WI38 (cell line): ENCODE results near the gene CYTH4.

ENCODE experiments used
- H3K4me3 ChIP-seq: 2 replicates; pipeline ENCODE4 v1.5.1; 2011; ENCODE audit warnings: low read depth, mild to moderate bottlenecking, control low read depth, low read length
- CTCF ChIP-seq: IDR thresholded peaks from 2 replicates; pipeline ENCODE4 v1.5.1; 2012; ENCODE audit warnings: low read depth, mild to moderate bottlenecking, control low read depth, low read length

CYTH4 gene

GRCh38 chr22:37259540-37260029 is 22.7 kb upstream of the CYTH4 start:
- TF ChIP-seq CTCF = peak; percentile 80
- H3K4me3 ChIP-seq = no peak overlapping the region

- TF ChIP-seq CTCF = no peak
- H3K4me3 ChIP-seq = no peak overlapping the region
Observed at GRCh38 chr22:37260155-37260795, 22.0 kb upstream of the CYTH4 start.

GRCh38 chr22:37260901-37261336 is 21.4 kb upstream of the CYTH4 start:
- peak; percentile 89 for TF ChIP-seq CTCF
- H3K4me3 ChIP-seq = no peak overlapping the region

- H3K4me3 ChIP-seq = no peak overlapping the region
- no peak for TF ChIP-seq CTCF
Observed at GRCh38 chr22:37262346-37262745, 20.0 kb upstream of the CYTH4 start.

- H3K4me3 ChIP-seq = no peak overlapping the region
- TF ChIP-seq CTCF = no peak
Observed at GRCh38 chr22:37263966-37264887, 18.1 kb upstream of the CYTH4 start.

- peak overlapping the region; percentile 52 for H3K4me3 ChIP-seq
- no peak for TF ChIP-seq CTCF
Observed at GRCh38 chr22:37266581-37267134, 15.7 kb upstream of the CYTH4 start.
